HFF-Myc (cell line): ENCODE measurements around the gene AGAP1.

Source experiments
- DNase-seq: peaks from one replicate; pipeline ENCODE4 v3.0.0-alpha.2; 2011; ENCODE audit warnings: low read depth; ENCODE audit errors: extremely low read depth
- H3K4me3 ChIP-seq: replicated peaks from 2 replicates; pipeline ENCODE4 v1.5.1; 2011; ENCODE audit warnings: low read depth, mild to moderate bottlenecking, control low read depth, low read length
- TF ChIP-seq, protein P1 (sequence below): IDR thresholded peaks from 2 replicates; pipeline ENCODE4 v1.5.1; 2012; ENCODE audit warnings: mild to moderate bottlenecking, low read depth, low read length, control low read depth; ENCODE audit errors: missing control alignments

AGAP1 gene

GRCh38 chr2:235518322-235519090 is 24.7 kb downstream of the AGAP1 start:
- no peak overlapping the region for H3K4me3 ChIP-seq
- no peak for DNase-seq
- TF ChIP-seq, protein P1, sequence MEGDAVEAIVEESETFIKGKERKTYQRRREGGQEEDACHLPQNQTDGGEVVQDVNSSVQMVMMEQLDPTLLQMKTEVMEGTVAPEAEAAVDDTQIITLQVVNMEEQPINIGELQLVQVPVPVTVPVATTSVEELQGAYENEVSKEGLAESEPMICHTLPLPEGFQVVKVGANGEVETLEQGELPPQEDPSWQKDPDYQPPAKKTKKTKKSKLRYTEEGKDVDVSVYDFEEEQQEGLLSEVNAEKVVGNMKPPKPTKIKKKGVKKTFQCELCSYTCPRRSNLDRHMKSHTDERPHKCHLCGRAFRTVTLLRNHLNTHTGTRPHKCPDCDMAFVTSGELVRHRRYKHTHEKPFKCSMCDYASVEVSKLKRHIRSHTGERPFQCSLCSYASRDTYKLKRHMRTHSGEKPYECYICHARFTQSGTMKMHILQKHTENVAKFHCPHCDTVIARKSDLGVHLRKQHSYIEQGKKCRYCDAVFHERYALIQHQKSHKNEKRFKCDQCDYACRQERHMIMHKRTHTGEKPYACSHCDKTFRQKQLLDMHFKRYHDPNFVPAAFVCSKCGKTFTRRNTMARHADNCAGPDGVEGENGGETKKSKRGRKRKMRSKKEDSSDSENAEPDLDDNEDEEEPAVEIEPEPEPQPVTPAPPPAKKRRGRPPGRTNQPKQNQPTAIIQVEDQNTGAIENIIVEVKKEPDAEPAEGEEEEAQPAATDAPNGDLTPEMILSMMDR: no peak

- TF ChIP-seq, protein P1: no peak
- no peak for DNase-seq
- H3K4me3 ChIP-seq: no peak overlapping the region
These were observed 26.9 kb downstream of the AGAP1 start for GRCh38 chr2:235520787-235521186.

DNA sequence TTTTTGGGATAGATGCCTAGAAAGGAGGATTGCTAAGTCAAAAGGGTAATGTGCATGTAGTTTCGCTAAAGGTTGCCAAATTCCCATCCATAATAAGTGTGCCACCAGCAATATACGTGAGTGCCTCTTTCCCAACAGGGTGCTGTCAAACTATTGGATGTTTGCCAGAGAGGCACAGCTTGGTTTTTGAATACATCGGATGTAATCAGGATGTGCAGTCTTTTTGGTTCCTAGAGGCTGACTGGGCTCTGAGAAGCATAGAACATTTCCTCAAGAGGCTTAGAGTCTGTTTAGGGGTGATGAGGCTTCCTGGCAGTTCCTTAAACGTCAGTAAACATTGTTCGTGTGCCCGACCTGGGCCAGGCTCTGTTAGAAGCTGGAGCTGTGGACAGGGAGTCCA is 28.0 kb downstream of the AGAP1 start:
- TF ChIP-seq, protein P1: no peak
- DNase-seq: no peak
- no peak overlapping the region for H3K4me3 ChIP-seq

DNA sequence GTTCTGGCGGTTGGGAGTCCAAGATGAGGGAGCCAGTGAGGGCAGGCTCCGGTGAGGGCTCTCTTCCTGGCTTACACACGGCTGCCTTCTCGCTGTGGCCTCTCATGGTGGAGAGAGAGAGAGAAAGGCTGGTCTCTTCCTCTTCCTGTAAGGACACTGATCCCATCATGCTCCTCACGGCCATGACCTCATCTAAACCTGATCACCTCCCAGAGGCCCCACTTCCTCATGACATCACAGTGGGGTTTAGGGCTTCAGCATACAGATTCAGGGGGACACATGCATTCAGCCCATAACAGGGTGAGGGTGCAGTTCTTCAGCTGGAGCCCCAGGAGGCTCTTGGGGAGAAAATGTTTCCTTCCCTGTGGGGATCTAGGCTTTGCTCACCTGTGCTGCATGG is 29.2 kb downstream of the AGAP1 start:
- H3K4me3 ChIP-seq: no peak overlapping the region
- TF ChIP-seq, protein P1: no peak
- no peak for DNase-seq

- TF ChIP-seq, protein P1: no peak
- DNase-seq: no peak
- no peak overlapping the region for H3K4me3 ChIP-seq
These were observed 29.8 kb downstream of the AGAP1 start for GRCh38 chr2:235523486-235524150.

DNA sequence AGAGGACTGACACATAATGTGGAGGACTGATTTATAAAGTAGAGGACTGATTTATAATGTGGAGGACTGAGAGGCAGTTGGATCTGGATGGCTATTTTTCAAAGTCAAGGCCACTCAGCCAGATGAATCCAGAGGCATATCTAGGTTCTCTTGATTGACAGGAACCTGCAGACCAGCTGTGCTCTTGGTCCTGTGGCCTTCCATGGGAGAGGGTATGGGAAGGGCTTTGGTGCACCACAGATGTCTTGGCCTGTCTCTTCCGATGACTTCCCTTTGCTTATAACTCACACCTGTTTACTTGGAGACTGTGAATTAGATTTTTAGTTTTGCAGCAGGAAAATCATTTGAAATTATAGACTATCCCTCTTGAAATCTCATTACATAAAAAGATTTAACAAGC is 32.3 kb downstream of the AGAP1 start:
- H3K4me3 ChIP-seq: no peak overlapping the region
- DNase-seq: no peak
- TF ChIP-seq, protein P1: no peak
